NCI-H2227 (cell line): ENCODE measurements around the gene ITIH6.
"Not testable (repeated sequence)": the region's sequence is repeated elsewhere in the genome, so short reads cannot be mapped to it uniquely, and the experiment has no call there.

Experiments
- DNase-seq: peaks from one replicate; lab custom pipeline; 2025; ENCODE audit not compliant: unreplicated experiment; lab: John Stamatoyannopoulos, UW

Gene ITIH6

GRCh38 chrX:54808605-54809483 lies 10.8 kb upstream of the ITIH6 start:
- peak; percentile 99 for DNase-seq

GRCh38 chrX:54808109-54808604 lies 10.1 kb upstream of the ITIH6 start:
- peak; percentile 85 for DNase-seq

- peak; percentile 55 for DNase-seq
These were observed 9.6 kb upstream of the ITIH6 start, which contains the start of gene MAGED2 for GRCh38 chrX:54807524-54808108. Gene MAGED2, plus strand, starts transcription at chrX:54807745. Its CDS starts 1,587 bp downstream, at chrX:54809332.

- no peak for DNase-seq
These were observed 991 bp upstream of the ITIH6 start for GRCh38 chrX:54799046-54799445.

GRCh38 chrX:54794795-54795194 lies 3.3 kb downstream of the ITIH6 start:
- DNase-seq = no peak

GRCh38 chrX:54794028-54794427 lies 4.0 kb downstream of the ITIH6 start:
- DNase-seq = no peak

GRCh38 chrX:54789405-54789804 lies 8.7 kb downstream of the ITIH6 start:
- not testable (repeated sequence) for DNase-seq

- DNase-seq = no peak
These were observed 9.6 kb downstream of the ITIH6 start for GRCh38 chrX:54788446-54788845.

- DNase-seq = no peak
These were observed 11.1 kb downstream of the ITIH6 start for GRCh38 chrX:54786967-54787366.

GRCh38 chrX:54785901-54786300 lies 12.2 kb downstream of the ITIH6 start:
- DNase-seq = no peak

- no peak for DNase-seq
These were observed 20.9 kb downstream of the ITIH6 start for GRCh38 chrX:54776987-54777672.

GRCh38 chrX:54776061-54776460 lies 22.0 kb downstream of the ITIH6 start:
- no peak for DNase-seq

GRCh38 chrX:54774391-54775094 lies 23.5 kb downstream of the ITIH6 start:
- DNase-seq = not testable (repeated sequence)

- no peak for DNase-seq
These were observed 39.7 kb downstream of the ITIH6 start for GRCh38 chrX:54758114-54759055.

- DNase-seq = no peak
These were observed 43.2 kb downstream of the ITIH6 start for GRCh38 chrX:54754854-54755253.

GRCh38 chrX:54748626-54749025 lies 49.4 kb downstream of the ITIH6 start:
- no peak for DNase-seq

GRCh38 chrX:54747733-54748393 lies 50.2 kb downstream of the ITIH6 start:
- no peak for DNase-seq

- DNase-seq = no peak
These were observed 51.1 kb downstream of the ITIH6 start for GRCh38 chrX:54746928-54747327.

GRCh38 chrX:54745676-54746075 lies 52.4 kb downstream of the ITIH6 start:
- DNase-seq = no peak
